HUES64 (cell line): ENCODE data around the gene PLEKHJ1.
A peak's percentile ranks its signal among the peaks of the same experiment; 100 is the strongest.
"Not testable (repeated sequence)": the region's sequence is repeated elsewhere in the genome, so short reads cannot be mapped to it uniquely, and the experiment has no call there.

Experiments
- H3K27ac ChIP-seq: 2 replicates; pipeline ENCODE4 v1.7.0; 2013; ENCODE audit warnings: low read depth, low read length, inconsistent platforms
- H3K27me3 ChIP-seq: 2 replicates; pipeline ENCODE4 v1.6.1; 2013; ENCODE audit warnings: mild to moderate bottlenecking, low read length; ENCODE audit not compliant: insufficient read depth
- H3K36me3 ChIP-seq: 2 replicates; pipeline ENCODE4 v1.6.1; 2013; ENCODE audit warnings: mild to moderate bottlenecking, low read length; ENCODE audit not compliant: insufficient read depth
- H3K4me1 ChIP-seq: 2 replicates; pipeline ENCODE4 v1.6.1; 2013; ENCODE audit warnings: mild to moderate bottlenecking, low read length, moderate library complexity; ENCODE audit not compliant: insufficient read depth
- H3K4me3 ChIP-seq: 2 replicates; pipeline ENCODE4 v1.5.1; 2013; ENCODE audit warnings: mild to moderate bottlenecking, low read length, moderate library complexity
- H3K9ac ChIP-seq: 2 replicates; pipeline ENCODE4 v1.6.1; 2013; ENCODE audit warnings: mild to moderate bottlenecking, low read depth, low read length
- H3K9me3 ChIP-seq: 2 replicates; pipeline ENCODE4 v1.6.1; 2013; ENCODE audit warnings: low read depth, low read length; ENCODE audit not compliant: insufficient read depth
- WGBS: fragments of 150-250, 120-280 bp; methylation state at CpG from one replicate; pipeline ENCODE4 v1.1.7; 2013; ENCODE audit warnings: missing lambda C conversion rate; 5-methylcytosine and 5-hydroxymethylcytosine counted together

PLEKHJ1 gene

DNA sequence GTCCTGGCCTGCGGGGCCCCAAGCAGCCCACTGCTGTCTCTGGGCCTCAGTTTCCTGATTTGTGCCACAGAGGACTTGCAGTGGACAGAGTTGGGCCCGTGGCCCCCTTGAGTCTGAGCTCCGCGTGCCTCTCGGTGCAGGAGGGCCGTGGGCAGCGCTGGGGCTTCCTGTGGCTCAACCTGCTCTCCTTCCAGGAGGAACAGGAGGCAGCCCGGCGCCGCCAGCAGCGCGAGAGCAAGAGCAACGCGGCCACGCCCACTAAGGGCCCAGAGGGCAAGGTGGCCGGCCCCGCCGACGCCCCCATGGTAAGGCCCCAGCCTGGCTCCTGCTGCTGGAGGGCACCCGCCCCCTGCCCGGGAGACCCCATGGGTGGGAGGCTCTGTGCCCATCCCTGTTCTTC, 25.9 kb downstream of the PLEKHJ1 start:
- H3K27ac ChIP-seq, result no peak overlapping the region
- no peaks in the 10 kb centered on the region for H3K9me3 ChIP-seq
- WGBS, result 96% methylated on average over 21 of the region's 21 CpGs
- H3K4me1 ChIP-seq, result no peaks in the 10 kb centered on the region
- H3K27me3 ChIP-seq, result no peaks in the 10 kb centered on the region
- no peak overlapping the region for H3K4me3 ChIP-seq
- peaks cover 63% of the 10 kb centered on the region for H3K36me3 ChIP-seq
- H3K9ac ChIP-seq, result no peak overlapping the region

- Histone ChIP-seq H3K36me3 (peaks cover 57% of the 10 kb centered on the region), H3K4me3 (no peak overlapping the region), H3K9me3 (no peaks in the 10 kb centered on the region), H3K4me1 (no peaks in the 10 kb centered on the region), H3K27me3 (no peaks in the 10 kb centered on the region), H3K9ac (no peak overlapping the region), H3K27ac (no peak overlapping the region)
- 96% methylated on average over 17 of the region's 17 CpGs for WGBS
Observed at GRCh38 chr19:2209408-2209807, 26.7 kb downstream of the PLEKHJ1 start.

- no peaks in the 10 kb centered on the region for H3K27me3 ChIP-seq
- H3K36me3 ChIP-seq, result peaks cover 57% of the 10 kb centered on the region
- no peak overlapping the region for H3K27ac ChIP-seq
- H3K9ac ChIP-seq, result no peak overlapping the region
- WGBS, result 81% methylated on average over 10 of the region's 10 CpGs
- H3K4me3 ChIP-seq, result no peak overlapping the region
- H3K9me3 ChIP-seq, result no peaks in the 10 kb centered on the region
- no peaks in the 10 kb centered on the region for H3K4me1 ChIP-seq
Observed at GRCh38 chr19:2208975-2209374, 27.2 kb downstream of the PLEKHJ1 start.

- Histone ChIP-seq H3K9me3 (no peaks in the 10 kb centered on the region), H3K4me1 (no peaks in the 10 kb centered on the region), H3K27me3 (no peaks in the 10 kb centered on the region), H3K27ac (no peak overlapping the region), H3K4me3 (no peak overlapping the region), H3K9ac (no peak overlapping the region), H3K36me3 (peaks cover 58% of the 10 kb centered on the region)
- WGBS, result 77% methylated on average over 36 of the region's 36 CpGs
Observed at GRCh38 chr19:2207991-2208860, 27.9 kb downstream of the PLEKHJ1 start.

- Histone ChIP-seq H3K9ac (peak overlapping the region; percentile 31; the same call in 1 of the 2 replicates), H3K27ac (no peak overlapping the region), H3K9me3 (no peaks in the 10 kb centered on the region), H3K27me3 (no peaks in the 10 kb centered on the region), H3K36me3 (peaks cover 48% of the 10 kb centered on the region), H3K4me3 (no peak overlapping the region), H3K4me1 (no peaks in the 10 kb centered on the region)
- WGBS, result 96% methylated on average over 15 of the region's 15 CpGs
Observed at GRCh38 chr19:2207008-2207407, 29.1 kb downstream of the PLEKHJ1 start.

DNA sequence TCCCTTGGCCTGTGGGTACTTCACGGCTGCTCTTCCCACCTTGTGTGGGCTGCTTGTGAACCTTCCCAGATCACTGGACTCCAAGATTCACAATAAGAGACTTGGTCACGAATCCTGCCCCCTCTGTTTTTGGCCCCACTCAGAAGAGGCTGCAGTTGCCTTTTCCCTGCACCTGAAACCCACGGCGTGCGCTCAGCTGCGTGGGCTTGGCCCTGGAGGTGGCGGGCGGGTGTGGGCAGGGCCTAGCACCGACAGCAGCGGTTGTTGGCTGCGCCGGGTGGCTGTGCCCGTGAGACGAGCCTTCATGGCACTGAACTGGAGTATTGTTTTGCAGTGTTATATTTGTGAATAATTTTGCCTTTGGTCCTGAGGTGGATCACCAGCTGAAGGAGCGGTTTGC, 33.8 kb downstream of the PLEKHJ1 start:
- H3K9ac ChIP-seq, result no peak overlapping the region
- H3K9me3 ChIP-seq, result no peaks in the 10 kb centered on the region
- no peaks in the 10 kb centered on the region for H3K4me1 ChIP-seq
- no peak overlapping the region for H3K27ac ChIP-seq
- no peak overlapping the region for H3K4me3 ChIP-seq
- no peaks in the 10 kb centered on the region for H3K27me3 ChIP-seq
- H3K36me3 ChIP-seq, result peaks cover 32% of the 10 kb centered on the region
- WGBS, result 96% methylated on average over 15 of the region's 15 CpGs

DNA sequence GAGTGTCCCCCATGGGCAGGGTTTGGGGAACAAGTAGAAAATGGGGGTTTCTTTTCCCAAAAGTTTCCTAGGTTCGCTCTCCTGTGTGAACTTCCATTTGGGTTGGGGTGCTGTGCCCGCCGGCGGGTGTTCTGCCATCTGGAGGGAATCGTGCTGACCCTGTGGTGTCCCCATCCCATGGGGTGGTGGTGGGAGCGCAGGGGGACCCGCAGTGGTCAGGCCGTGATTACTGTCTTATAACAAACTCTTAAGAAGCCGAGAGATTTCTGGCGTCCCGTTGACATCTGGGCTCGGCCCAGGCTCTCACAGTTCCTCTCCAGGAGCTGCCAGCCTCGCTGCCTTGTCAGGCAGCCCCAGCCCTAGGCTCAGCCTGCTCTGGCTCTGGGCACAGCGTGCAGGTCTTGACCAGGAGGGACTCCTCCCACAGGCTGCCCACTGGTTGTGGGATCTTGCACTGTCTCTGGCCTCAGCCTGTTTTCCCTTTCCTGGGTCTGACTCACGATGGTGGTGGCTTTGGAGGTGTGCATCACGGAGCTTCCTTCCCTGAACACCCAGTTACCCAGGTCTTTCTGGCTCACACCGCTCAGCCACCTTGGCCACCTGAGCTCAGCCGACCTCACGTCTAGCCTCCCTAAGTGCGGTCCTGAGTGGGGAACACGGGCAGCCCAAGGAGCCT, 34.5 kb downstream of the PLEKHJ1 start:
- peak overlapping the region; percentile 35; the same call in 1 of the 2 replicates for H3K27ac ChIP-seq
- no peak overlapping the region for H3K9ac ChIP-seq
- no peaks in the 10 kb centered on the region for H3K27me3 ChIP-seq
- H3K9me3 ChIP-seq, result no peaks in the 10 kb centered on the region
- H3K36me3 ChIP-seq, result peaks cover 28% of the 10 kb centered on the region
- no peaks in the 10 kb centered on the region for H3K4me1 ChIP-seq
- no peak overlapping the region for H3K4me3 ChIP-seq
- WGBS, result 96% methylated on average over 21 of the region's 21 CpGs

DNA sequence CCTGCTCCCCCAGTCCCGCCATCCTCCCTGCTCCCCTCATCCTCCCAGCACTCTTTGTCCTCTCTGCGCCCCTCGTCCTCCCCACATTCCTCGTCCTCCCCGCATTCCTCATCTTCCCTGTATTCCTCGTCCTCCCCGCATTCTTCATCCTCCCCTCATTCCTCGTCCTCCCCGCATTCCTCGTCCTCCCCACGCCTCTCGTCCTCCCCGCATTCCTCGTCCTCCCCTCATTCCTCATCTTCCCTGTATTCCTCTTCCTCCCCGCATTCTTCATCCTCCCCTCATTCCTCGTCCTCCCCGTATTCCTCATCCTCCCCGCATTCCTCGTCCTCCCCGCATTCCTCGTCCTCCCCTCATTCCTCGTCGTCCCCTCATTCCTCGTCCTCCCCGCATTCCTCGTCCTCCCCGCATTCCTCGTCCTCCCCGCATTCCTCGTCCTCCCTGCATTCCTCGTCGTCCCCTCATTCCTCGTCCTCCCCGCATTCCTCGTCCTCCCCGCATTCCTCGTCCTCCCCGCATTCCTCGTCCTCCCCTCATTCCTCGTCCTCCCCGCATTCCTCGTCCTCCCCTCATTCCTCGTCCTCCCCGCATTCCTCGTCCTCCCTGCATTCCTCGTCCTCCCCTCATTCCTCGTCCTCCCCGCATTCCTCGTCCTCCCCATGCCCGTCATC, 35.4 kb downstream of the PLEKHJ1 start:
- H3K27me3 ChIP-seq, H3K27ac ChIP-seq, H3K4me3 ChIP-seq, H3K4me1 ChIP-seq, H3K9ac ChIP-seq, H3K9me3 ChIP-seq: not testable (repeated sequence)
- 97% methylated on average over 50 of the region's 50 CpGs for WGBS
- H3K36me3 ChIP-seq, result peaks cover 28% of the 10 kb centered on the region

DNA sequence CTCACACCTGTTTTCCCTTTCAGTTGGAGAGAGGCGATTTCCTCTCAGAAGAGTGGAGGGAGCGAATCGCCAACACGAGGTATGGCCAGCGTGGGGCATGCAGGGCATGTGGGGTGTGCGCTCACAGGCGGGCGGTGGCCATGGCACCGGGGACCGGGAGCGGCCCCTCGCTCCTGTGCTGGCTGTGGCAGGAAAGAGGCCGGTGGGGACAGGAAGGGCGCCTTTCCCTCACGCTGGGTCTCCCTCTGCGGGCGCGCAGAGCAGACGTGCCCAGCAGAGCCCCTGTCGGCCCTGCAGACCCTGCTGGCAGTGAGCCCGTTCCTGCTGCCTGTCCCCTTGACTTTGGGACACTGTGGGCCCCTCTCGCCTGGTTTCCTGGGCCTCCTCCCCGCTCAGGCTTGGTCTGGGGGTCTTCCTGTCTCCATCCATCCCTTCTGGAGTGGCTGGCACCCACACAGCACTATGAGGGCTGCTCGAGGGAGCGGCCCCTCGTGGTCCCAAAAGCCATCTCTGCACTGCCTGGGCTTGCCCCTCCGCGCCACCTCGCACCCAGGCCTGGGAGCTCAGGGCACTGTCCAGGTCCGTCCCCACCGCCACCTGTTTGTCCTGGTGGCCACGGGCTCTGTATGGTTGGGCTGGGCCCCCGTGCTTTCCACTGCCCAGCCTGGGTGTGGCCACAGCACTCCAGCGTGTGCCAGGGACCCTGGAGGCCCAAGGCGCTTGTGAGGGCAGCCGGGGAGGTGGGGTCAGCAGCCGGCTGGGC, 36.1 kb downstream of the PLEKHJ1 start:
- Histone ChIP-seq H3K27me3 (no peaks in the 10 kb centered on the region), H3K4me1 (no peaks in the 10 kb centered on the region), H3K27ac (no peak overlapping the region), H3K9me3 (no peaks in the 10 kb centered on the region), H3K9ac (no peak overlapping the region), H3K36me3 (peaks cover 34% of the 10 kb centered on the region), H3K4me3 (no peak overlapping the region)
- WGBS, result 97% methylated on average over 37 of the region's 37 CpGs

DNA sequence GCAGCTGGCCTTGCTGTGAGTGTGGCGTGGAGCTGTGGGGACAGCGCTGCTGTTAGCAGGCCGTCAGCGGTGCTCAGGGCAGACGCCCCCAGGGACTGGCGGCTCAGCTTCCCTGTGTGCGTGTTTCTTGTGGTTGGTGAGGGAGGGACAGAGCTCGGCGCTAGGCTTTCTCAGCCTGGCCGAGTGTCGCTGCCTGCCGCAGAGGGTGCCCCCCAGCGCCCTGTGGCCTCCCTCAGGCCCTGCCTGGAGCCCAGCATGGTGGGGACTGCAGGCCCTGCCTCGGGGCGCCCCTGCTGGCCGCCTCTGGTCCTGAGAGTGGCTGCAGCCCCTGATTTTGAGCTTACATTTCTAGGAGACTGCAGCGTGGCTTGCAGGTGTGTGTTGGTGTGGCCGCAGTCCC, 36.9 kb downstream of the PLEKHJ1 start:
- no peak overlapping the region for H3K9ac ChIP-seq
- H3K27me3 ChIP-seq, result no peaks in the 10 kb centered on the region
- no peak overlapping the region for H3K4me3 ChIP-seq
- peaks cover 36% of the 10 kb centered on the region for H3K36me3 ChIP-seq
- H3K9me3 ChIP-seq, result no peaks in the 10 kb centered on the region
- WGBS, result 81% methylated on average over 18 of the region's 18 CpGs
- H3K4me1 ChIP-seq, result no peaks in the 10 kb centered on the region
- peak overlapping the region; percentile 6; the same call in 1 of the 2 replicates for H3K27ac ChIP-seq
